ENCODE data around the gene PPP1R17. TPM values are rescaled to one million over a fixed set of nuclear protein-coding genes. Genes with fewer than 3 reads are reported as not detected.

PPP1R17 gene
- total RNA-seq = not detected
- not detected for polyA plus RNA-seq (ENCODE audit: insufficient read length in 6 of 6)
- long read RNA-seq, donor 1 = 0 reads
- long read RNA-seq, donor 2 = 0 reads
- long read RNA-seq, donor 3 = 0 reads
- long read RNA-seq, donor 4 = 0 reads
- long read RNA-seq, donor 5 = 0 reads
- long read RNA-seq, donor 6 = 0 reads
- long read RNA-seq, donor 7 = 0 reads
- long read RNA-seq, donor 8 = 0 reads
- long read RNA-seq, donor 9 = 0 reads
- long read RNA-seq, donor 10 = 0 reads
- long read RNA-seq, donor 11, partial matches to known transcripts = 0 of 1 reads
- long read RNA-seq, donor 11, other reads (novel, unspliced or antisense) = 0 of 1 reads
- long read RNA-seq, donor 12 = 0 reads

- DNase-seq (peak in 3 of 4 donors; percentile 18 to 50 (median 48)), ATAC-seq (no peak)
- no peak within 1 kb of the TSS for H3K27ac ChIP-seq
- H3K4me3 ChIP-seq = no peak within 1 kb of the TSS
- no peak for TF ChIP-seq CTCF (IDR thresholded peaks at IDR 0.05)
- intact Hi-C loops (cut with DNase I) = no loop called here
- peaks cover 0 to 6% of the 10 kb centered on the region in 2 donors for H3K4me1 ChIP-seq
- H3K9me3 ChIP-seq = no peaks in the 10 kb centered on the region
- H3K27me3 ChIP-seq = no peaks in the 10 kb centered on the region
- no peaks in the 10 kb centered on the region for H3K36me3 ChIP-seq
Measured at GRCh38 chr7:31687024-31687748, at the start of gene PPP1R17. PPP1R17 (plus strand) TSS chr7:31687215; CDS start chr7:31692442, 5,227 bp downstream.

- intact Hi-C loops (cut with DNase I) = no loop called here
- no peaks in the 10 kb centered on the region for H3K36me3 ChIP-seq
- no peak for DNase-seq
- ATAC-seq = peak; percentile 26
- TF ChIP-seq CTCF (IDR thresholded peaks at IDR 0.05) = no peak
- H3K9me3 ChIP-seq = no peaks in the 10 kb centered on the region
- no peak overlapping the region for H3K27ac ChIP-seq
- H3K4me3 ChIP-seq = no peak overlapping the region
- H3K27me3 ChIP-seq = no peaks in the 10 kb centered on the region
- H3K4me1 ChIP-seq = no peaks in the 10 kb centered on the region
Measured at GRCh38 chr7:31640381-31640780, 46.6 kb upstream of the PPP1R17 start.

GRCh38 chr7:31642681-31643115 lies 44.3 kb upstream of the PPP1R17 start:
- no peaks in the 10 kb centered on the region for H3K4me1 ChIP-seq
- intact Hi-C loops (cut with DNase I) = no loop called here
- DNase-seq = peak in 1 of 4 donors; percentile 7

GRCh38 chr7:31646942-31647341 lies 40.1 kb upstream of the PPP1R17 start:
- intact Hi-C loops (cut with DNase I) = no loop called here
- DNase-seq = no peak
- Histone ChIP-seq H3K27ac (no peak overlapping the region), H3K9me3 (no peaks in the 10 kb centered on the region), H3K36me3 (no peaks in the 10 kb centered on the region), H3K4me3 (no peak overlapping the region), H3K4me1 (no peaks in the 10 kb centered on the region), H3K27me3 (no peaks in the 10 kb centered on the region)
- no peak for TF ChIP-seq CTCF (IDR thresholded peaks at IDR 0.05)
- no peak for ATAC-seq

More at GRCh38 chr7:31642681-31643115, 44.3 kb upstream of the PPP1R17 start:
- Histone ChIP-seq H3K4me3 (no peak overlapping the region), H3K9me3 (no peaks in the 10 kb centered on the region), H3K27ac (no peak overlapping the region), H3K36me3 (no peaks in the 10 kb centered on the region), H3K27me3 (no peaks in the 10 kb centered on the region)
- no peak for ATAC-seq
- TF ChIP-seq CTCF (IDR thresholded peaks at IDR 0.05) = no peak

GRCh38 chr7:31647511-31647910 lies 39.5 kb upstream of the PPP1R17 start:
- Histone ChIP-seq H3K36me3 (no peaks in the 10 kb centered on the region), H3K4me3 (no peak overlapping the region), H3K27me3 (no peaks in the 10 kb centered on the region), H3K4me1 (no peaks in the 10 kb centered on the region), H3K9me3 (no peaks in the 10 kb centered on the region), H3K27ac (no peak overlapping the region)
- DNase-seq (peak in 1 of 4 donors; percentile 37), ATAC-seq (no peak)
- intact Hi-C loops (cut with DNase I) = no loop called here
- no peak for TF ChIP-seq CTCF (IDR thresholded peaks at IDR 0.05)
